CD14-positive monocyte (primary cell): ENCODE results near the gene POLR1D. TPM values are rescaled to one million over a fixed set of nuclear protein-coding genes. Genes with fewer than 3 reads are reported as not detected.
"Not testable (repeated sequence)": the region's sequence is repeated elsewhere in the genome, so short reads cannot be mapped to it uniquely, and the experiment has no call there.

Experiments used
- DNase-seq, 3 donors: peaks; one replicate each; pipeline ENCODE4 v3.0.0-alpha.2; 2011 to 2022
- H2AFZ ChIP-seq: 2 replicates; pipeline ENCODE4 v1.6.0; 2012; ENCODE audit warnings: mild to moderate bottlenecking, low read depth, low read length, inconsistent platforms; ENCODE audit not compliant: insufficient read depth, poor library complexity, severe bottlenecking
- H3K27ac ChIP-seq, 2 donors: 1 replicate in 1 of 2; 2 replicates in 1 of 2; pipeline ENCODE4 v1.5.1; 2012 to 2013; ENCODE audit warnings: low read length in 2 of 2, control low read depth in 1 of 2, inconsistent platforms in 1 of 2, low read depth in 1 of 2, mild to moderate bottlenecking in 1 of 2
- H3K27me3 ChIP-seq, 2 donors: one replicate each; pipeline versions ENCODE4 v1.6.0 to v1.6.1; 2011 to 2013; ENCODE audit warnings: low read length in 2 of 2; ENCODE audit not compliant: control insufficient read depth in 2 of 2, insufficient read depth in 2 of 2
- H3K36me3 ChIP-seq, 2 donors: replicated peaks in 1 of 2; 1 replicate in 1 of 2; 2 replicates in 1 of 2; pipeline versions ENCODE4 v1.5.1 to v1.6.1; 2012 to 2013; ENCODE audit warnings: low read length in 2 of 2, control low read depth in 1 of 2, inconsistent platforms in 1 of 2, mild to moderate bottlenecking in 1 of 2; ENCODE audit not compliant: insufficient read depth in 2 of 2, control insufficient read depth in 1 of 2
- H3K4me1 ChIP-seq, 2 donors: 1 replicate in 1 of 2; 2 replicates in 1 of 2; pipeline versions ENCODE4 v1.5.1 to v1.6.1; 2012 to 2013; ENCODE audit warnings: low read length in 2 of 2, control low read depth in 1 of 2, inconsistent platforms in 1 of 2, mild to moderate bottlenecking in 1 of 2, moderate library complexity in 1 of 2; ENCODE audit not compliant: insufficient read depth in 2 of 2, control insufficient read depth in 1 of 2
- H3K4me2 ChIP-seq: replicated peaks from 2 replicates; pipeline ENCODE3; 2012; ENCODE audit warnings: low read length, moderate library complexity, mild to moderate bottlenecking; ENCODE audit not compliant: poor library complexity, severe bottlenecking; ENCODE audit errors: extremely low read depth
- H3K4me3 ChIP-seq, 3 experiments: fragments of 200-600 bp in 1 of 3; sonication (generic) in 1 of 3; replicated peaks in 1 of 3; 1 replicate in 2 of 3; 2 replicates in 1 of 3; pipeline ENCODE4 v1.5.1; 2011 to 2013; ENCODE audit warnings: low read length in 3 of 3, mild to moderate bottlenecking in 3 of 3, control low read depth in 2 of 3, low read depth in 2 of 3, inconsistent platforms in 1 of 3, moderate library complexity in 1 of 3
- H3K79me2 ChIP-seq: 2 replicates; pipeline ENCODE4 v1.6.0; 2012; ENCODE audit warnings: mild to moderate bottlenecking, control low read depth, inconsistent platforms, low read length, moderate library complexity; ENCODE audit not compliant: insufficient read depth
- H3K9ac ChIP-seq: 2 replicates; pipeline ENCODE4 v1.6.0; 2017; ENCODE audit warnings: low read length, mild to moderate bottlenecking; ENCODE audit not compliant: insufficient read depth, poor library complexity, severe bottlenecking
- H3K9me3 ChIP-seq, 2 donors: replicated peaks in 1 of 2; 1 replicate in 1 of 2; 2 replicates in 1 of 2; pipeline versions ENCODE4 v1.5.1 to v1.6.1; 2012 to 2013; ENCODE audit warnings: low read length in 2 of 2, control low read depth in 1 of 2; ENCODE audit not compliant: control insufficient read depth in 1 of 2, insufficient read depth in 1 of 2
- H4K20me1 ChIP-seq: 2 replicates; pipeline ENCODE4 v1.6.0; 2012; ENCODE audit warnings: mild to moderate bottlenecking, low read length, control low read depth, moderate library complexity; ENCODE audit not compliant: insufficient read depth
- H3K27ac Mint-ChIP-seq, 7 donors: one replicate each; pipeline ENCODE4 v1.8.0; 2020; ENCODE audit warnings: mild to moderate bottlenecking in 7 of 7, mixed read lengths in 7 of 7, moderate library complexity in 6 of 7, inconsistent platforms in 2 of 7
- H3K27me3 Mint-ChIP-seq, 3 donors: one replicate each; pipeline ENCODE4 v1.8.0; 2021 to 2022; ENCODE audit warnings: low read depth in 3 of 3, mild to moderate bottlenecking in 3 of 3, mixed read lengths in 3 of 3, moderate library complexity in 3 of 3, inconsistent platforms in 1 of 3
- H3K36me3 Mint-ChIP-seq, 2 donors: one replicate each; pipeline ENCODE4 v1.8.0; 2020; ENCODE audit warnings: mixed read lengths in 2 of 2, inconsistent platforms in 1 of 2, mild to moderate bottlenecking in 1 of 2
- H3K4me1 Mint-ChIP-seq: one replicate; pipeline ENCODE4 v1.8.0; 2020; ENCODE audit warnings: mild to moderate bottlenecking, mixed read lengths
- H3K4me3 Mint-ChIP-seq, 2 donors: one replicate each; pipeline ENCODE4 v1.8.0; 2020; ENCODE audit warnings: mild to moderate bottlenecking in 2 of 2, mixed read lengths in 2 of 2, moderate library complexity in 1 of 2
- H3K9me3 Mint-ChIP-seq, 7 donors: one replicate each; pipeline ENCODE4 v1.8.0; 2020 to 2022; ENCODE audit warnings: mixed read lengths in 7 of 7, mild to moderate bottlenecking in 6 of 7, moderate library complexity in 6 of 7, inconsistent platforms in 2 of 7
- CTCF ChIP-seq: fragments of 200-600 bp; IDR thresholded peaks from one replicate; pipeline ENCODE4 v1.8.0; 2022; ENCODE audit warnings: antibody characterized with exemption, mild to moderate bottlenecking
- WGBS: methylation state at CpG from one replicate; pipeline ENCODE4 v1.1.5; 2013; ENCODE audit warnings: missing lambda C conversion rate; ENCODE audit not compliant: insufficient coverage; 5-methylcytosine and 5-hydroxymethylcytosine counted together
- intact Hi-C, 2 donors: fragments of 100-400 bp; cut with micrococcal nuclease; formaldehyde crosslinking; loops; one replicate each; pipeline versions ENCODE4 v1.15.0 to v1.15.1; 2023
- polyA plus RNA-seq, 3 donors: library from polyadenylated mRNA; depleted of rRNA in 1 of 3; unstranded in 2 of 3; stranded (reverse) in 1 of 3; fragments of 300-500 nt in 2 of 3; fragments of >200 nt in 1 of 3; fragmentation: Illumina TruSeq in 2 of 3; gene quantifications; 1 replicate in 2 of 3; 2 replicates in 1 of 3; pipeline ENCODE4 v1.2.3, GENCODE V29; 2012 to 2021

Gene POLR1D
- polyA plus RNA-seq, 3 donors, result 122 to 146 (median 139) TPM

- Mint-ChIP-seq H3K27me3 (no peaks in the 10 kb centered on the region), H3K36me3 (peaks cover 44 to 68% of the 10 kb centered on the region in 2 donors), H3K4me1 (peaks cover 33% of the 10 kb centered on the region), H3K27ac (peak overlapping the region in 2 of 7 donors; percentile 5), H3K9me3 (no peaks in the 10 kb centered on the region), H3K4me3 (no peak overlapping the region)
- WGBS, result 100% methylated on average over 4 of the region's 4 CpGs
- Histone ChIP-seq H4K20me1 (peaks cover 99% of the 10 kb centered on the region), H3K27me3 (no peaks in the 10 kb centered on the region), H3K79me2 (peaks cover 98% of the 10 kb centered on the region), H3K36me3 (peaks cover 11 to 69% of the 10 kb centered on the region in 2 donors), H3K9me3 (no peaks in the 10 kb centered on the region), H3K27ac (no peak overlapping the region), H3K9ac (no peak overlapping the region), H3K4me2 (no peak overlapping the region), H3K4me3 (no peak overlapping the region), H2AFZ (no peak overlapping the region), H3K4me1 (peaks cover 6 to 8% of the 10 kb centered on the region in 2 donors)
- intact Hi-C loops, result loop anchor here (10.0 kb wide), 2 partner anchors 203 to 373 kb away; partner anchors contain the start of genes GTF3A (in 1 of the 2) and RPL21 (in 1 of the 2)
- no peak for TF ChIP-seq CTCF
- DNase-seq, result no peak
Observed at GRCh38 chr13:27628081-27628480, 6.4 kb downstream of the POLR1D start.

GRCh38 chr13:27628766-27629165 is 7.1 kb downstream of the POLR1D start:
- H3K9me3 ChIP-seq, H3K27me3 Mint-ChIP-seq, H3K4me3 Mint-ChIP-seq, H3K27me3 ChIP-seq, H3K9ac ChIP-seq, H3K4me3 ChIP-seq, H3K4me2 ChIP-seq, H3K9me3 Mint-ChIP-seq, H3K27ac ChIP-seq, DNase-seq, H3K4me1 ChIP-seq, H2AFZ ChIP-seq: not testable (repeated sequence)
- peaks cover 96% of the 10 kb centered on the region for H3K79me2 ChIP-seq
- peaks cover 26% of the 10 kb centered on the region for H3K4me1 Mint-ChIP-seq
- intact Hi-C loops, result loop anchor here (10.0 kb wide), 2 partner anchors 204 to 374 kb away; partner anchors contain the start of genes GTF3A (in 1 of the 2) and RPL21 (in 1 of the 2)
- WGBS, result no CpG with 5 or more reads among the region's 4 CpGs
- peak overlapping the region in 1 of 7 donors; percentile 51 for H3K27ac Mint-ChIP-seq
- peaks cover 13 to 70% of the 10 kb centered on the region in 2 donors for H3K36me3 ChIP-seq
- peaks cover 96% of the 10 kb centered on the region for H4K20me1 ChIP-seq
- peaks cover 39 to 69% of the 10 kb centered on the region in 2 donors for H3K36me3 Mint-ChIP-seq
